OCI-LY1 (cell line): ENCODE measurements around the gene TOR2A.

Experiments used
- EZH2 ChIP-seq: fragments of 200-600 bp; sonication (generic), shearing (Covaris generic); IDR thresholded peaks from 2 replicates; pipeline ENCODE4 v1.8.0; 2017; ENCODE audit warnings: borderline replicate concordance, mixed run types, mild to moderate bottlenecking, antibody characterized with exemption, low read length, moderate library complexity, mixed read lengths
- TF ChIP-seq, protein P1 (sequence below): fragments of 200-600 bp; sonication (generic), shearing (Covaris generic); IDR thresholded peaks from 2 replicates; pipeline ENCODE4 v1.5.1; 2017; ENCODE audit warnings: mild to moderate bottlenecking, antibody characterized with exemption, low read length, moderate library complexity, mixed read lengths

GRCh38 chr9:127751269-127752054, 16.4 kb upstream of the TOR2A start:
- TF ChIP-seq, protein P1, sequence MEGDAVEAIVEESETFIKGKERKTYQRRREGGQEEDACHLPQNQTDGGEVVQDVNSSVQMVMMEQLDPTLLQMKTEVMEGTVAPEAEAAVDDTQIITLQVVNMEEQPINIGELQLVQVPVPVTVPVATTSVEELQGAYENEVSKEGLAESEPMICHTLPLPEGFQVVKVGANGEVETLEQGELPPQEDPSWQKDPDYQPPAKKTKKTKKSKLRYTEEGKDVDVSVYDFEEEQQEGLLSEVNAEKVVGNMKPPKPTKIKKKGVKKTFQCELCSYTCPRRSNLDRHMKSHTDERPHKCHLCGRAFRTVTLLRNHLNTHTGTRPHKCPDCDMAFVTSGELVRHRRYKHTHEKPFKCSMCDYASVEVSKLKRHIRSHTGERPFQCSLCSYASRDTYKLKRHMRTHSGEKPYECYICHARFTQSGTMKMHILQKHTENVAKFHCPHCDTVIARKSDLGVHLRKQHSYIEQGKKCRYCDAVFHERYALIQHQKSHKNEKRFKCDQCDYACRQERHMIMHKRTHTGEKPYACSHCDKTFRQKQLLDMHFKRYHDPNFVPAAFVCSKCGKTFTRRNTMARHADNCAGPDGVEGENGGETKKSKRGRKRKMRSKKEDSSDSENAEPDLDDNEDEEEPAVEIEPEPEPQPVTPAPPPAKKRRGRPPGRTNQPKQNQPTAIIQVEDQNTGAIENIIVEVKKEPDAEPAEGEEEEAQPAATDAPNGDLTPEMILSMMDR = no peak
- TF ChIP-seq EZH2 = no peak
